Measurements from ENCODE around the gene BRME1. TPM values are rescaled to one million over a fixed set of nuclear protein-coding genes. Genes with fewer than 3 reads are reported as not detected.

Gene BRME1
- total and polyA plus RNA-seq, 4 experiments from 2014 or later, result 0.35 to 3.8 (median 1.7) TPM

- Histone ChIP-seq H3K27me3 (ENCODE audit: insufficient read depth, low read length) (no peaks in the 10 kb centered on the region), H3K36me3 (ENCODE audit: insufficient read depth, low read length) (no peaks in the 10 kb centered on the region), H3K4me1 (ENCODE audit: insufficient read depth, low read length) (peaks cover 44% of the 10 kb centered on the region), H3K27ac (ENCODE audit: low read depth, low read length) (no peak overlapping the region), H3K4me3 (ENCODE audit: low read length in 2 of 2) (no peak overlapping the region), H3K9me3 (ENCODE audit: control insufficient read depth in 1 of 2, low read length in 2 of 2) (no peaks in the 10 kb centered on the region)
- DNase-seq, result no peak
- intact Hi-C loops (cut with micrococcal nuclease), result loop anchor here (5.0 kb wide), 1 partner anchor 464 kb away; no protein-coding TSS in a partner anchor
- ChIA-PET CTCF (ENCODE audit: partially characterized antibody) (interaction anchor here (1.0 to 11.8 kb wide), 6 partner anchors 19 to 253 kb away, joined by 3 to 111 read pairs (median 7); partner anchors contain the start of genes ASF1B and MISP3), POLR2A (ENCODE audit: partially characterized antibody) (interaction anchor here (5.0 kb wide), 1 partner anchor 148 kb away, joined by 43 read pairs; the partner anchor contains the start of gene IL27RA)
- Mint-ChIP-seq H3K27me3 (no peaks in the 10 kb centered on the region), H3K9me3 (no peaks in the 10 kb centered on the region), H3K4me1 (peaks cover 22 to 51% (median 37%) of the 10 kb centered on the region in 4 donors), H3K27ac (peak overlapping the region in 3 of 7 donors; percentile 50 to 89 (median 68)), H3K36me3 (no peaks in the 10 kb centered on the region), H3K4me3 (peak overlapping the region in 3 of 8 donors; percentile 11 to 50 (median 49))
These were observed 22.3 kb downstream of the BRME1 start for GRCh38 chr19:13883516-13884064.

GRCh38 chr19:13882836-13883235 is 23.1 kb downstream of the BRME1 start:
- no peaks in the 10 kb centered on the region for H3K36me3 ChIP-seq (ENCODE audit: insufficient read depth, low read length)
- Mint-ChIP-seq H3K4me1 (peaks cover 22 to 51% (median 37%) of the 10 kb centered on the region in 4 donors), H3K4me3 (peak overlapping the region in 3 of 8 donors; percentile 16 to 44 (median 35)), H3K27ac (peak overlapping the region in 3 of 7 donors; percentile 68 to 89 (median 88)), H3K36me3 (no peaks in the 10 kb centered on the region), H3K27me3 (no peaks in the 10 kb centered on the region), H3K9me3 (no peaks in the 10 kb centered on the region)
- peak overlapping the region; percentile 64 for H3K27ac ChIP-seq (ENCODE audit: low read depth, low read length)
- DNase-seq, result no peak
- ChIA-PET CTCF (ENCODE audit: partially characterized antibody) (interaction anchor here (0.9 to 11.8 kb wide), 8 partner anchors 69 to 254 kb away, joined by 3 to 111 read pairs (median 5); partner anchors contain the start of genes ASF1B and MISP3), POLR2A (ENCODE audit: partially characterized antibody) (interaction anchor here (0.8 to 5.0 kb wide), 10 partner anchors 24 to 235 kb away, joined by 3 to 43 read pairs (median 6); partner anchors contain the start of genes DCAF15, IL27RA, MISP3 and PRKACA)
- no peak overlapping the region for H3K4me3 ChIP-seq (ENCODE audit: low read length in 2 of 2)
- peaks cover 44% of the 10 kb centered on the region for H3K4me1 ChIP-seq (ENCODE audit: insufficient read depth, low read length)
- no peaks in the 10 kb centered on the region for H3K9me3 ChIP-seq (ENCODE audit: control insufficient read depth in 1 of 2, low read length in 2 of 2)
- intact Hi-C loops (cut with micrococcal nuclease), result loop anchor here (5.0 kb wide), 1 partner anchor 464 kb away; no protein-coding TSS in a partner anchor
- H3K27me3 ChIP-seq (ENCODE audit: insufficient read depth, low read length), result no peaks in the 10 kb centered on the region

DNA sequence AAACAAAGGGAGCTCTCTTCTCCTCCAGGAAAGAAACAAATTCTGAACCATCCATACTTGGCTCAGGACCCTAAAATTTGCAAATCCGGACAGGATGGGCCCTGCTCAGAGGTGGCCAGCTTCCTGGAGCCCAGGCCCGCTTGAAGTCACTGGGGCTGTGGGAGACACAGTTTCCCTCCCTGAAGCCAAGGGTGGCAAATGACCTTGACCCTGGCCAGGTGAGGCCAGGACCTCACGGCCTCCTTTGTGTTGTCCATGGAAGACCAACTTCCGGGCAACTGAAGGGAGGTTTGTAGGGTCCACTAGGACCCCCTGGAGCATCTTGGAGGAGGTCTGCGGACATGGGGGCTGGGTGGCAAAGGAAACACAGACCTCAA is 23.5 kb downstream of the BRME1 start:
- H3K27me3 ChIP-seq (ENCODE audit: insufficient read depth, low read length), result no peaks in the 10 kb centered on the region
- POLR2A ChIA-PET (ENCODE audit: partially characterized antibody), result interaction anchor here (0.6 to 5.0 kb wide), 17 partner anchors 24 to 285 kb away, joined by 3 to 43 read pairs (median 5); partner anchors contain the start of genes DCAF15, IL27RA, MISP3 and PRKACA
- Mint-ChIP-seq H3K4me3 (peak overlapping the region; percentile 45 to 83 (median 74)), H3K27me3 (no peaks in the 10 kb centered on the region), H3K36me3 (no peaks in the 10 kb centered on the region), H3K9me3 (no peaks in the 10 kb centered on the region), H3K4me1 (peaks cover 22 to 47% (median 37%) of the 10 kb centered on the region in 4 donors), H3K27ac (peak overlapping the region; percentile 84 to 94 (median 89))
- H3K27ac ChIP-seq (ENCODE audit: low read depth, low read length), result peak overlapping the region; percentile 64
- peak overlapping the region in 1 of 2 donors; percentile 9 for H3K4me3 ChIP-seq (ENCODE audit: low read length in 2 of 2)
- intact Hi-C loops (cut with micrococcal nuclease), result loop anchor here (5.0 kb wide), 1 partner anchor 465 kb away; no protein-coding TSS in a partner anchor
- no peak for DNase-seq
- H3K4me1 ChIP-seq (ENCODE audit: insufficient read depth, low read length), result peaks cover 44% of the 10 kb centered on the region
- CTCF ChIA-PET (ENCODE audit: partially characterized antibody), result interaction anchor here (0.9 to 11.8 kb wide), 12 partner anchors 21 to 598 kb away, joined by 3 to 111 read pairs (median 5); partner anchors contain the start of genes ASF1B and MISP3
- H3K36me3 ChIP-seq (ENCODE audit: insufficient read depth, low read length), result no peaks in the 10 kb centered on the region
- H3K9me3 ChIP-seq (ENCODE audit: control insufficient read depth in 1 of 2, low read length in 2 of 2), result no peaks in the 10 kb centered on the region

DNA sequence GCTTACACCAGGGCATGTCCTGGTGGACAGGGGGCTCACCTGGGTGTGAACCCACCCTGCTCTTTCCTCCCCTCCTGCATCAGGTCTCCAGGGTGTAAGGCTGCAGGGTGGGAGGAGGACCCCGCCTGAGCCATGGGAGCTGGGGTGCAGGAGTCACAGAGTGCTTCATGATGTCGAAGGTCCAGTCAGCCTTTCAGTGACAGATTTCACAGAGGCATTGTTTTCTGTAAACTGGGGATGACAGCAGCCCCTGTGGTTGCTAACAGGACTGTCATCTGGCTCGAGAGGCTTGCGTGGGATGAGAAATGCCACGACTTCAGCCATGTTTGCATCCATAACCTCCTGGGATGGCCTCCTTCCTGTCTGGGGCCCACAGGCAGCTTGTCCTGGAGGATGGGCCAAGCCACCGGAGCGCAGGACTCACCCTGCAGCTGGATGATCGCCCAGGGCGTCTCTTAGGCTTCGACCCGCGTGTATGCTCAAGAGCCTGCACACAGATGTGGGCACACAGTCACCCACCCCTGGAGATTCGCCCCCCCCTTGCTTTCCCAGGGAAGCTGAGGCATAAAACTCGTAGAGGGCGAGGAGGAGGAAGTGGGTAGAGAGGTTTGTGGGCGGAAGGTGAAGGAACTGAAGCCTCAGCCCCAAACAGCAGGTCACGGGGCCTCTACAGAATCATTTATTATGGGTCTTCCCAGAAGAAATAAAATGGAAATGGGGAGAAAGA is 24.1 kb downstream of the BRME1 start:
- peak overlapping the region; percentile 64 for H3K27ac ChIP-seq (ENCODE audit: low read depth, low read length)
- Mint-ChIP-seq H3K27ac (peak overlapping the region; percentile 84 to 94 (median 89)), H3K36me3 (no peaks in the 10 kb centered on the region), H3K9me3 (no peaks in the 10 kb centered on the region), H3K27me3 (no peaks in the 10 kb centered on the region), H3K4me3 (peak overlapping the region; percentile 45 to 83 (median 74)), H3K4me1 (peaks cover 22 to 47% (median 37%) of the 10 kb centered on the region in 4 donors)
- POLR2A ChIA-PET (ENCODE audit: partially characterized antibody), result interaction anchor here (0.6 to 5.0 kb wide), 22 partner anchors 25 to 286 kb away, joined by 3 to 43 read pairs (median 5); partner anchors contain the start of genes DCAF15, IL27RA, MISP3 and PRKACA
- no peaks in the 10 kb centered on the region for H3K36me3 ChIP-seq (ENCODE audit: insufficient read depth, low read length)
- DNase-seq, result peak in 4 of 5 donors; percentile 27 to 66 (median 44)
- peaks cover 44% of the 10 kb centered on the region for H3K4me1 ChIP-seq (ENCODE audit: insufficient read depth, low read length)
- no peaks in the 10 kb centered on the region for H3K27me3 ChIP-seq (ENCODE audit: insufficient read depth, low read length)
- H3K4me3 ChIP-seq (ENCODE audit: low read length in 2 of 2), result peak overlapping the region; percentile 9 to 21
- CTCF ChIA-PET (ENCODE audit: partially characterized antibody), result interaction anchor here (0.9 to 11.8 kb wide), 16 partner anchors 22 to 599 kb away, joined by 3 to 111 read pairs (median 5); partner anchors contain the start of genes ASF1B, C19orf67, DCAF15 and MISP3
- intact Hi-C loops (cut with micrococcal nuclease), result loop anchor here (2.0 to 5.0 kb wide), 2 partner anchors 235 to 465 kb away; partner anchors contain the start of gene PRKACA
- H3K9me3 ChIP-seq (ENCODE audit: control insufficient read depth in 1 of 2, low read length in 2 of 2), result no peaks in the 10 kb centered on the region

DNA sequence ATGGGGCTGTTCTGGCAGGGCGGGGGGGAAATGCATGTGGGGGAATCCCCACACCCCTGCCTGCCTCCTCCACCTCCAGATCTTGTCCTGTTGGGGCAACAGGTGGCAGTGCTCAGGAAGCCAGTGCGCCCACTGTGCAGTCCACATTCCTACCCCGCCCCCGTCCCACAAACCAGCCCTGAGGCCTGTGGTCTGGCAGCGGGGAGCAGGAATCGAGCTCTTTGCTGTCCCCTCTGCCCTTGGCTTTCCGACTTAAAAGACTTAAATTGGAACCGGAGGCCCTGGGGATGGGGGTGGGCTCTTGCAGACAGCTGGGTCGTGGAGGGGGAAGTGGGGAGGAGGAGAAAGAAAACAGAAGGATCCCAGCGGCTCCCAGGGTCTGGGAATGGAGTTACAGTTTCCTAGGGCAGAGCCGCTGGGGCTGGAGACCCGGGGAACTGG is 24.6 kb downstream of the BRME1 start:
- Histone ChIP-seq H3K27me3 (ENCODE audit: insufficient read depth, low read length) (no peaks in the 10 kb centered on the region), H3K27ac (ENCODE audit: low read depth, low read length) (peak overlapping the region; percentile 64), H3K4me3 (ENCODE audit: low read length in 2 of 2) (no peak overlapping the region), H3K9me3 (ENCODE audit: control insufficient read depth in 1 of 2, low read length in 2 of 2) (no peaks in the 10 kb centered on the region), H3K36me3 (ENCODE audit: insufficient read depth, low read length) (no peaks in the 10 kb centered on the region), H3K4me1 (ENCODE audit: insufficient read depth, low read length) (peaks cover 42% of the 10 kb centered on the region)
- CTCF ChIA-PET (ENCODE audit: partially characterized antibody), result interaction anchor here (0.8 to 11.8 kb wide), 21 partner anchors 17 to 600 kb away, joined by 3 to 111 read pairs (median 4); partner anchors contain the start of genes ASF1B, C19orf67, DCAF15 and IL27RA
- H3K4me1 Mint-ChIP-seq, result peaks cover 22 to 46% (median 36%) of the 10 kb centered on the region in 4 donors
- peak overlapping the region; percentile 80 to 94 (median 86) for H3K27ac Mint-ChIP-seq
- no peak for DNase-seq
- H3K9me3 Mint-ChIP-seq, result no peaks in the 10 kb centered on the region
- H3K4me3 Mint-ChIP-seq, result peak overlapping the region in 7 of 8 donors; percentile 53 to 85 (median 71)
- H3K27me3 Mint-ChIP-seq, result no peaks in the 10 kb centered on the region
- intact Hi-C loops (cut with micrococcal nuclease), result loop anchor here (2.0 to 5.0 kb wide), 2 partner anchors 236 to 466 kb away; partner anchors contain the start of gene PRKACA
- no peaks in the 10 kb centered on the region for H3K36me3 Mint-ChIP-seq
- POLR2A ChIA-PET (ENCODE audit: partially characterized antibody), result interaction anchor here (0.9 to 5.0 kb wide), 22 partner anchors 25 to 235 kb away, joined by 3 to 43 read pairs (median 5); partner anchors contain the start of genes DCAF15, IL27RA, MISP3 and PRKACA
